Midbrain (tissue), 1 donor: ENCODE results near the gene SCP2.

Experiments
- DNase-seq: peaks from one replicate; lab custom pipeline; 2025; lab: John Stamatoyannopoulos, UW

SCP2 gene

DNA sequence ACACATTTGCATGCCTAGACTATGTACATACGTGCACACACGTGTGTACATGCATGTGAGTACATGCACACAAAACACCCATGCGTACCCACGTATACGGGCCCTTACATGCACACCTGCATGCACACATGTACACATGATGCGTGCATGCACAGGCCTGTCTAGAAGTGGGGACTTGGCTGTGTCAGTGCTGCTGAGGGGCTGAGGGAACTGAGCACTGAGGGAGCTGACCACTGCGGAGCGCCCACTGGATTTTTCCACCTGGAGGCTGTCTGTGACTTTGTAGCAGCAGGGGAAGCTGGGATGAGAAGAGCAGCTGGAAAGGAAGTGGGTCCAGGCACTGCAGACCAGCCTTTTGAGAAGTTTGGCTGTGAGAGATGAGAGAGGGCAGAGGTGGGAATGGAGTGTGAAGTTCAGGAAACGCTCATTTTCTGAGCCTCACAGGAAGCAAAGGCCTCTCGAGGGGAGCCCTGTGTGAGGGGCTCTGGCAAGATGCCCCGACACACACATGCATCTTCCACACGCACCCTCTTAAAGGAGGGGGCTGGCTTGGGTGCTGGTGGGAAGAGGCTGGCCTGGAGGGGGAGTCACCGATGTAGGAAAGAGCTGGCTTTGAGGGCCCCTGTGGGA is 155.9 kb downstream of the SCP2 start:
- no peak for DNase-seq

DNA sequence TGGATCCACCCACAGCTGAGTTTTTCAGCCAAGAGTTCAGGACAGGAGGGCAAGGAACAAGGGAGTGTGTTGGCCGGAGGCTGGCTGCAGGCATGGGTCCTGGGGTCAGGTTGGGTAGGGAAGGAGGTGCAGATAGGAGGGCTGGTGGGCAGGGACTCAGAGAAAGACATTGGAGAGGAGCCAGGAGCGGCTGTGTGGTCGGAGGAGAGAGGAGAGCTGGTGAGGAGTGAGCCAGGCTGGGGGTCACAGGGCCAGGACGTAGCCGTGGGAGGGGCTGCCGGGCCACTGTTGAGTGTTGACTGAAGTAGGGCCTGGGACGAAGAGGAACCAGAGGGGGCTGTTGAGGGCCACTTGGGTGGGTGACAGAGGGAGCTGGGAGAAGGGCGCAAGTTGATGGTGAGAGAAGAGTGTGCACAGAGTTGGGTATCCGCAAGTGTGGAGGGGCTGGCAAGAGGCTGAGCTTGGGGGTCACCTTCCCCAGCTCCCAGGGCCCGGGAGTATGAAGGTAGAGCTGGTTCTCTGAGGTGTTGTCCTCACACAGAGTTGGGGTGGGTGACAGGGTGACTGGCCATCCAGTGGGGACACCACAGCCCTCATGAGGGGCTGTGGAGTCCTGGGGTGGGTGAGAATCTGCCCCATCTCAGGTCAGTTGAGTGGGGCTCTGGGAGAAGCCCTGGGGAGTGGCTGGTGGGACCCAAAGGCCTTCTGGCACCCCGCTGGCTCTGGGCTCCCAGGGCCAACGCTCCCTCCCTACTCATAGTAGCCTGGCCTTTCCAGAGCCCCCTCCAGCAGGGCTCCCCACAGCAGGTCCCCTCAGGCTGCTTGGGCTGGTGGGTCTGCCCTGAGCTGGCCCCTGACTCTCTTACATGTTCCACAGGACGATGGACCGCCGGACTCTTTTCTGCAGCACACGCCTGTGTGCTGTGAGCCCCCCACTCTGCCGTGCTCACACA is 156.8 kb downstream of the SCP2 start:
- DNase-seq = no peak

DNA sequence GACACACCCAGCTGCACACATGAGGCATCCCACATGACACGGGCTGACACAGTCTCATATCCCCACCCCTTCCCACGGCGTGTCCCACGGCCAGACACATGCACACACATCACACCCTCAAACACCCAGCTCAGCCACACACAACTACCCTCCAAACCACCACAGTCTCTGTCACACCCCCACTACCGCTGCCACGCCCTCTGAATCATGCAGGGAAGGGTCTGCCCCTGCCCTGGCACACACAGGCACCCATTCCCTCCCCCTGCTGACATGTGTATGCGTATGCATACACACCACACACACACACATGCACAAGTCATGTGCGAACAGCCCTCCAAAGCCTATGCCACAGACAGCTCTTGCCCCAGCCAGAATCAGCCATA is 157.5 kb downstream of the SCP2 start:
- DNase-seq = no peak

DNA sequence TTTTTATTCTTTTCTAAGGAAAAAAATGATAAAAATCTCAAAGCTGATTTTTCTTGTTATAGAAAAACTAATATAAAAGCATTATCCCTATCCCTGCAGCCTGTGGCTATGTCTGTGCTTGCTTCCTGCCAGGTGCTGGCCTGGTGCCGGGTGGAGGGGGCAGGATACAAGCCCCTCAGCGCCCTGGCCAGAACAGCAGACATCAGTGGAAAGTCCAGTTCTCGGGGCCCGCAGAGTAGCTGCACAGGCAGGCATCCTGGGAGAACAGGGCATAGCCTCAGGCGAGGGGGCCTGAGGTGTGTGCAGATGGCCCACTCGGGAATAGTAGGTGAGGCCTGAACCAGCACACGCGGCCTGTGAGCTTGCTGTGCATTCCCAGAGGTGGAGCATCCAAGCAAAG is 158.3 kb downstream of the SCP2 start:
- DNase-seq = no peak

- no peak for DNase-seq
Observed at GRCh38 chr1:53086491-53087070, 159.5 kb downstream of the SCP2 start.

DNA sequence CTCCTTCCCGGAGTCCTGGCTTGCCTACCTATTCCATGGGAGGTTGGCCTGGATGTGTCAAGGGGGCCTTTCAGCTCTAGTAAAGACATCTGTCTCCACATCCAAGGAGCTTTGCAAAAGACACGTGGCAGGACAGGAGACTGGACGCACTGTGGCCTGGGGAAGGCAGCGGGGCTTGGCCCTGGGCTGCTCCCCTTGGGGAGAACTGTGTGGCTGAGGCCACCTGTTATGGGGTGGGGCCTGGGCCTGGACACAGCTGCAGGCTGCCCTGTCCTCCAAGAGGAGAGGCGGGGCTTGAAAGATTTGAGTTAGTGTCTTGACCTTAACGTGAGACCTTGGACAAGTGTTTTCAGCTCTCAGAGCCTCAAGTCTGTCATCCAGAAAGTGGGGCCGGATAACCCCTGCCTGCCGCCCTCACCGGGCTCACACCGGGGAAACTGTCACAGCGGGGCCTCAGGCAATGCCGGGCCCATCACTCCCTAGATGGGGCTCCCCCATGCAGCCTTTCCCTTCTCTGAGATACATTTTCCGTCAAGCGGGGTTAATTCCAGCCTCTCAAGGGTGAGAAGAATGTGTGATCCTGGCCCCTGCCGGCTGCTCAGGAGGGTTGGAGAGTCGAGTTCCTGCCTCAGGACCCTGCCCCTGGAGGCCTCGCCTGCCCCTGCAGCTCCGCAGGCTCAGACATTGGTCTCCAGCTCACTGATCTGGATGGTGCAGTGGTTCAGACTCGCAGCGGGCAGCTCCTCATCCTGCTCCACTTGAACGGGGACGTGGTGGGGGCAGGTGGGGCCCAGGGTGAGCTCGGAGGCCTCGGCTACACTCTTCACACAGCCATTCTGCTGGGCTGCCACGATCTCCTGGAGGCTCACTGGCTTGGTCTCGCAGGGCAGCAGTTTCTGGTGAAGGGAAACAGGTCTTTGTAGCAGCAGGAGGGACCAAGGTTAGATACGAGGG is 160.5 kb downstream of the SCP2 start:
- DNase-seq = no peak

DNA sequence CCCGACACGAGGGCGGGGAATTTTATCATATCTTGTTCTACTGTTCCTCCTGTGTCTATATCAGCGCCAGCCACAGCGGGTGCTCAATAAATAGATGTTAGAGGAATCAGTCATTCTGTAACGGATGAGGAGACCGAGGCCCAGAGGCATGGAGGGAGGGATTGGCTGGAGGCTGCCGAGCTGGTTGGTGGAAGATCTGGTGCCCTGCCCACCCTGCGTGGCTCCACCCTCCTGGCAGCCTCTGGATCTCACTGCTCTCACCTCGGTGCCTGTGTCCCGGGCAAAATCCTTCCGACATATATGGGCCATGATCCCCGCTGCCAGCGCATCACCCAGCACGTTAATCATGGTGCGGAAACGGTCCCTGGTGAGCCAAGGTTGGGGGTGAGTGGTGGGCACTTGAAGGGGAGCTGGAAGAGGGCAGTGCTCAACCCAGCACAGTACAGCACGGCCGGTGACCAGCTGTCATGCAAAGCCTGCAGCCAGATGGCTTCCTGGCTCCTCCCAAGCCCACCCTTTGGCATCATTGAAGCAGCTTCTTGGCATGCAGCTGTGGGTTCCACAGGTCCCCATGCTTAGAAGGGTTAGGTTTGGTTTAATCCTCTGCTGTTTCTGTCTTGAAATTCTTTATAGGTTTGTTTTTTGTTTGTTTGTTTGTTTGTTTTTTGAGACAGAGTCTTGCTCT is 161.7 kb downstream of the SCP2 start:
- DNase-seq = no peak

GRCh38 chr1:53089478-53090226 is 162.6 kb downstream of the SCP2 start:
- no peak for DNase-seq

- no peak for DNase-seq
Observed at GRCh38 chr1:53090227-53091147, 163.4 kb downstream of the SCP2 start.

- DNase-seq = peak; percentile 40
Observed at GRCh38 chr1:53091841-53092645, 165.0 kb downstream of the SCP2 start.

GRCh38 chr1:53092659-53093450 is 165.8 kb downstream of the SCP2 start:
- DNase-seq = no peak

- DNase-seq = no peak
Observed at GRCh38 chr1:53093451-53093754, 166.3 kb downstream of the SCP2 start.

- no peak for DNase-seq
Observed at GRCh38 chr1:53093778-53094532, 166.9 kb downstream of the SCP2 start.

DNA sequence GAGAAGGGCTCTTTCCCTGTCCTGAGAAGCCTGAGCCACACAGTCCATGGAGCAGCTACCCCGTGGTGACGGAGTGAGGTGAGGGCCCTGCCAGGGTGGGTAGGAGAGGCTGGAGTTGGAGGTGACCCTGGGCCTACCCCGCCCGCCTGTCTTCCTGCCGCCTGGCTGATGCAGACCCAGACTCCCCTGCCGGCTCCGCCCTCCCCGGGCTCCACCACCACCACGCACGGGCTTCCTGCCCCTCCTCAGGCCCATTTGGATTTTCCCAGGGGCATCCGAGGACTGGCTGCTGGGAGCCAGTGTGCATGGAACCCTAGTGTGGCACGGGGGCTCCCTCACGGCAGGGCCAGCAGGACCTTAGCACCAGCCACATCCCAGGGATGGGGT is 167.4 kb downstream of the SCP2 start:
- DNase-seq = no peak
